Esophagus muscularis mucosa (tissue), 4 donors: ENCODE measurements around the gene TJP1. TPM values are rescaled to one million over a fixed set of nuclear protein-coding genes. Genes with fewer than 3 reads are reported as not detected.

Source experiments
- DNase-seq: peaks from one replicate; pipeline ENCODE4 v3.0.0-alpha.2; 2017; ENCODE audit errors: extremely low spot score
- H3K27ac ChIP-seq, 4 donors: fragments of 200-600 bp; sonication (generic); replicated peaks in 1 of 4; 1 replicate in 3 of 4; 2 replicates in 1 of 4; pipeline ENCODE4 v1.5.1; 2016 to 2019; ENCODE audit warnings: mild to moderate bottlenecking in 1 of 4
- H3K27me3 ChIP-seq, 4 donors: fragments of 200-600 bp; sonication (generic); one replicate each; pipeline versions ENCODE4 v1.5.1 to v1.6.0; 2016 to 2019
- H3K36me3 ChIP-seq, 4 donors: fragments of 200-600 bp; sonication (generic); one replicate each; pipeline ENCODE4 v1.5.1; 2016 to 2019
- H3K4me1 ChIP-seq, 4 donors: fragments of 200-600 bp; sonication (generic); one replicate each; pipeline ENCODE4 v1.5.1; 2016 to 2019
- H3K4me3 ChIP-seq, 4 donors: fragments of 200-600 bp; sonication (generic); 1 replicate in 2 of 4; 2 replicates in 2 of 4; pipeline ENCODE4 v1.5.1; 2016 to 2019; ENCODE audit warnings: mild to moderate bottlenecking in 4 of 4, moderate library complexity in 1 of 4
- H3K9me3 ChIP-seq, 4 donors: fragments of 200-600 bp; sonication (generic); 1 replicate in 3 of 4; 2 replicates in 1 of 4; pipeline ENCODE4 v1.5.1; 2016 to 2019
- EP300 ChIP-seq: sonication (generic); formaldehyde crosslinking; IDR thresholded peaks from one replicate; pipeline ENCODE4 v1.6.1; 2017; ENCODE audit warnings: antibody characterized with exemption
- POLR2A ChIP-seq: fragments of 450-650 bp; IDR thresholded peaks from one replicate; pipeline ENCODE4 v1.6.1; 2017; ENCODE audit warnings: antibody characterized with exemption, moderate library complexity, mild to moderate bottlenecking, low read depth
- POLR2AphosphoS5 ChIP-seq, 2 donors: sonication (generic); formaldehyde crosslinking; IDR thresholded peaks; one replicate each; pipeline ENCODE4 v1.6.1; 2017; ENCODE audit warnings: antibody characterized with exemption in 2 of 2
- WGBS: methylation state at CpG from one replicate; pipeline ENCODE4 v1.1.5; 2018; 5-methylcytosine and 5-hydroxymethylcytosine counted together
- intact Hi-C: fragments of 100-400 bp; cut with DNase I; formaldehyde crosslinking; loops from one replicate; pipeline ENCODE4 v1.15.1; 2023
- total RNA-seq, 4 donors: library from RNA; depleted of rRNA; stranded (reverse); fragments of >200 nt; gene quantifications; one replicate each; pipeline versions ENCODE4 v1.1.0 to v1.2.1, GENCODE V29; 2016
- TF ChIP-seq, protein P1 (sequence below), 3 experiments: fragments of 200-600 bp in 2 of 3; fragments of 450-650 bp in 1 of 3; sonication (generic) in 2 of 3; IDR thresholded peaks; one replicate each; pipeline ENCODE4 v1.5.1; 2017 to 2019; ENCODE audit warnings: antibody characterized with exemption in 3 of 3, mild to moderate bottlenecking in 2 of 3, moderate library complexity in 1 of 3

TJP1 gene
- total RNA-seq, 4 donors from 2014 or later: 69.4 to 108 (median 90.2) TPM

DNA sequence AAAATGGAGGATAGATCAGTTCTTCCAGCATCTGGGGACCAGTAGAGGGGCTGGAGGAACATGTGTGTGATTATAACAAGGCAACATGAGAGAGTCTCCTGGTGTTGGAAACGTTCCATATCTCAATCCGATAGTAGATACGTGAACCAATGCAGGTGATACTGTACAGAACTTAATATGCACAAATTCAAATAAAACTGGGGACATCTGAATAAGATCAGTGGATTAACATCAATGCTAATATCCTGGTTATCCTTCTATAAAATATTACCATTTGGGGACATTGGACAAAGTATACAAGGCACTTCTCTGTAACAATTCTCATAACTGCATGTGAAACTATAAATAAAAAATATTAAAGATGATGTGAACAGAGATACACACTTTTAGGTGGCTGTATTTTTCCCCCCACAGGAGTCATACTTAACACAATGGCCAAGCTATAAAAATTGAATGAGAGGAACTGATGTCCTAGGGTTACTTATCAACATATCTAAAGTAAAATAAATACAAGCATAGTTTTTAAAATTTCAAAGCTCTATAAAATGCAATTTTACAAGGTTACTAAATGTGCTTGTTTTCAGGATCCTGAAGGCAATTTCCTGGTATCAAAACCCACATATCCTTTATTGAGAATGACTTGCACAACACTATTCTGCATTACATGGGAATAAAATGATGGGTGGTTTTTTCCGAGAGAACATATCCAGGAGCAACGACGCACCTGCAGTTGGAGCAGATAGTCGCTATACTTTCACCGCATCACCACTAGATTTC, 31.1 kb upstream of the TJP1 start:
- TF ChIP-seq POLR2AphosphoS5 (IDR thresholded peaks at IDR 0.05) (no peak), POLR2A (no peak), EP300 (no peak)
- TF ChIP-seq, protein P1, sequence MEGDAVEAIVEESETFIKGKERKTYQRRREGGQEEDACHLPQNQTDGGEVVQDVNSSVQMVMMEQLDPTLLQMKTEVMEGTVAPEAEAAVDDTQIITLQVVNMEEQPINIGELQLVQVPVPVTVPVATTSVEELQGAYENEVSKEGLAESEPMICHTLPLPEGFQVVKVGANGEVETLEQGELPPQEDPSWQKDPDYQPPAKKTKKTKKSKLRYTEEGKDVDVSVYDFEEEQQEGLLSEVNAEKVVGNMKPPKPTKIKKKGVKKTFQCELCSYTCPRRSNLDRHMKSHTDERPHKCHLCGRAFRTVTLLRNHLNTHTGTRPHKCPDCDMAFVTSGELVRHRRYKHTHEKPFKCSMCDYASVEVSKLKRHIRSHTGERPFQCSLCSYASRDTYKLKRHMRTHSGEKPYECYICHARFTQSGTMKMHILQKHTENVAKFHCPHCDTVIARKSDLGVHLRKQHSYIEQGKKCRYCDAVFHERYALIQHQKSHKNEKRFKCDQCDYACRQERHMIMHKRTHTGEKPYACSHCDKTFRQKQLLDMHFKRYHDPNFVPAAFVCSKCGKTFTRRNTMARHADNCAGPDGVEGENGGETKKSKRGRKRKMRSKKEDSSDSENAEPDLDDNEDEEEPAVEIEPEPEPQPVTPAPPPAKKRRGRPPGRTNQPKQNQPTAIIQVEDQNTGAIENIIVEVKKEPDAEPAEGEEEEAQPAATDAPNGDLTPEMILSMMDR (IDR thresholded peaks at IDR 0.05): no peak
- no peak overlapping the region for H3K27ac ChIP-seq
- DNase-seq: no peak
- WGBS: 94% methylated on average over 8 of the region's 8 CpGs
- no peak overlapping the region for H3K4me3 ChIP-seq
- no peaks in the 10 kb centered on the region for H3K4me1 ChIP-seq
- no peaks in the 10 kb centered on the region for H3K27me3 ChIP-seq
- H3K36me3 ChIP-seq: no peaks in the 10 kb centered on the region
- H3K9me3 ChIP-seq: peaks cover 0 to 17% (median 14%) of the 10 kb centered on the region in 4 donors
- intact Hi-C loops: no loop called here

DNA sequence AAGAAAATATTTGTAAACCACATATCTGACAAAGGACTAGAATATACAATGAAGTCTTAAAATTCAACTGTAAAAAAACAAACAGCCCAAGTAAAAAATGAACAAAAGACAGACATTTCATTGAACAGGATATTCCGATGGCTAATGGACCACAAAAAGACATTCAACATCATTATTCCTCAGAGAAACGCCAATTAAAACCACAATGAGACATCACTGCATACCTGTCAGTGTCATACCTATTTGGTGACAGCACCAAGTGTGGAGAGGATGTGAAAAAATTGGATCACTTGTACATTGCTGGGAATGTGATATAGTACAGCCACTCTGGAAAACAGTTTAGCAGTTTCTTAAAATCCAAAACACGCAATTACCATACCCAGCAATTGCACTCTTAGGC, 29.9 kb upstream of the TJP1 start:
- Histone ChIP-seq H3K9me3 (peaks cover 0 to 24% (median 21%) of the 10 kb centered on the region in 4 donors), H3K27me3 (no peaks in the 10 kb centered on the region), H3K36me3 (no peaks in the 10 kb centered on the region), H3K27ac (no peak overlapping the region), H3K4me3 (no peak overlapping the region), H3K4me1 (no peaks in the 10 kb centered on the region)
- TF ChIP-seq POLR2A (no peak), EP300 (no peak), POLR2AphosphoS5 (IDR thresholded peaks at IDR 0.05) (no peak)
- no peak for DNase-seq
- intact Hi-C loops: no loop called here
- 95% methylated on average over 3 of the region's 3 CpGs for WGBS

DNA sequence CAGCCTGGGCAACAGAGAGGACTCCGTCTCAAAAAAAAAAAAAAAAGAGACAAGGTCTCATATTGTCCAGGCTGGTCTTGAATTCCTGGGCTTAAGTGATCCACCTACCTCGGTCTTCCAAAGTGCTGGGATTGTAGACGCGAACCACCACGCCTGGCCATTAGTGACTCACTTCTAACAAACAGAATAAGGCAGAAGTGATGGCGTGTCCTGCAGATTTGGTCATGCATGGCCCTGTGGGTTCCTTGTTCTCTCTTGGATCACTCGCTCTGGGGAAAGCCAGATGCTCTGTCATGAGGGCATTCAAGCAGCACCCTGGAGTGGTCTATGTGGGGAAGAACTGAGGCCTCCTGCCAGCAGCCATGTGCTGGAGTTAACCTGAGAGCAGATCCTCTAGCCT, 27.4 kb upstream of the TJP1 start:
- Histone ChIP-seq H3K36me3 (no peaks in the 10 kb centered on the region), H3K27me3 (no peaks in the 10 kb centered on the region), H3K27ac (no peak overlapping the region), H3K4me1 (no peaks in the 10 kb centered on the region), H3K4me3 (no peak overlapping the region), H3K9me3 (peaks cover 0 to 31% (median 22%) of the 10 kb centered on the region in 4 donors)
- TF ChIP-seq POLR2AphosphoS5 (IDR thresholded peaks at IDR 0.05): no peak
- TF ChIP-seq POLR2A: no peak
- TF ChIP-seq, protein P1 (IDR thresholded peaks at IDR 0.05): no peak
- TF ChIP-seq EP300: no peak
- WGBS: 95% methylated on average over 7 of the region's 7 CpGs
- intact Hi-C loops: no loop called here
- DNase-seq: no peak

DNA sequence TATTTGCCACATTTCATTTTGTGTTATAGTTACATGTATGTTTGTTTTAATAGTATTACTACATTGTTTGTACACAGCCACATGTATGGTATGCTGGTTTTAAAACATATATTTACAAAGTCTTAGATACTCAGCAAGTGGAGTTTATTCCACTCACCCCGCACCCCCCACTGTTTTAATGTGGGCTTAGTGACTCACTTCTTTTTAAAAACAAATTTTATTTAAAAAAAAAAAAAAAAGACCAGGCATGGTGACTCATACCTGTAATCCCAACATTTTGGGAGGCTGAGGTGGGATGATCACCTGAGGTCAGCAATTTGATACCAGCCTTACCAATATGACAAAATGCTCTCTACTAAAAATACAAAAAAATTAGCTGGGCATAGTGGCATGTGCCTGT, 26.9 kb upstream of the TJP1 start:
- 94% methylated on average over 1 of the region's 1 CpG for WGBS
- no peaks in the 10 kb centered on the region for H3K4me1 ChIP-seq
- no peak for DNase-seq
- TF ChIP-seq EP300 (no peak), POLR2A (no peak), POLR2AphosphoS5 (IDR thresholded peaks at IDR 0.05) (no peak)
- TF ChIP-seq, protein P1 (IDR thresholded peaks at IDR 0.05): no peak
- no peak overlapping the region for H3K27ac ChIP-seq
- H3K9me3 ChIP-seq: peaks cover 0 to 31% (median 22%) of the 10 kb centered on the region in 4 donors
- H3K36me3 ChIP-seq: no peaks in the 10 kb centered on the region
- H3K27me3 ChIP-seq: no peaks in the 10 kb centered on the region
- no peak overlapping the region for H3K4me3 ChIP-seq
- intact Hi-C loops: no loop called here

DNA sequence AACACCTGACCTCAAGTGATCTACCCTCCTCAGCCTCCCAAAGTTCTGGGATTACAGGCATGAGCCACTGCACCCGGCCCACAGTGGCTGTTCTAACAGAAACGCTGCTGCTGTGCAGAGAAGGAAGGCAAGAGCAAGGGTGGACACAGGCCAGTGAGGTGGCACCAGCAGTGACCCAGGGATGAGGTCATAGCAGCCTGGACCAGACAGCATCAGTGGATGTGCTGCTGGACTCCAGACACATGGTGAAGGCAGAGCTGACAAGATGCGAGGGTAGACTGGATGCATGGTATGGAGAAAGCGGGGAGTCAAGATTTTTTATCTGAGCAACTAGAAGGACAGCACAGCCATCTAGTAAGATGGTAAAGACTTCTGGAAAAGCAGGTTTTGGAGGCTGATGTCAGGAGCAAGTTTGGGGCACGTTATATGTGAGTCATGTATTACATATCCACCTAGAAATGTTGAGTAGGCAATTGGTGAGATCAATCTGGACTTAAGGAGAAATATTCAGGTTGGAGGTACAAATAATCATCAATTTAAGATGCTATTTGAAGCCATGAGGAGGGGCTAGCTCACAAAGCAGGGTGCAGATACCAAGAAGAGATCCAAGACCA, 22.1 kb upstream of the TJP1 start:
- Histone ChIP-seq H3K9me3 (peaks cover 0 to 18% (median 6%) of the 10 kb centered on the region in 4 donors), H3K36me3 (no peaks in the 10 kb centered on the region), H3K27me3 (no peaks in the 10 kb centered on the region), H3K27ac (no peak overlapping the region), H3K4me1 (peaks cover 8 to 12% (median 10%) of the 10 kb centered on the region in 4 donors), H3K4me3 (no peak overlapping the region)
- DNase-seq: no peak
- TF ChIP-seq POLR2A (no peak), EP300 (no peak), POLR2AphosphoS5 (IDR thresholded peaks at IDR 0.05) (no peak)
- TF ChIP-seq, protein P1 (IDR thresholded peaks at IDR 0.05): no peak
- WGBS: 88% methylated on average over 5 of the region's 5 CpGs
- intact Hi-C loops: no loop called here
